GM10266 (cell line): ENCODE data around the gene ALDOA.
A peak's percentile ranks its signal among the peaks of the same experiment; 100 is the strongest.

Source experiments
- DNase-seq: peaks from one replicate; pipeline ENCODE4 v3.0.0; 2012; ENCODE audit errors: extremely low spot score
- CTCF ChIP-seq: IDR thresholded peaks from 2 replicates; pipeline ENCODE4 v1.5.1; 2012; ENCODE audit warnings: mild to moderate bottlenecking, low read depth; ENCODE audit not compliant: control insufficient read depth, insufficient read depth; ENCODE audit errors: missing control alignments

The ALDOA gene

GRCh38 chr16:30060346-30060745 is 5.2 kb upstream of the ALDOA start:
- no peak for TF ChIP-seq CTCF
- DNase-seq, result no peak

GRCh38 chr16:30060836-30061554 is 4.6 kb upstream of the ALDOA start:
- TF ChIP-seq CTCF, result no peak
- no peak for DNase-seq

- no peak for DNase-seq
- no peak for TF ChIP-seq CTCF
Observed at GRCh38 chr16:30063278-30063892, 2.2 kb upstream of the ALDOA start.

- DNase-seq, result peak; percentile 82
- TF ChIP-seq CTCF, result peak; percentile 51
Observed at GRCh38 chr16:30063893-30064728, 1.4 kb upstream of the ALDOA start.

- no peak for TF ChIP-seq CTCF
- no peak for DNase-seq
Observed at GRCh38 chr16:30064729-30065101, 845 bp upstream of the ALDOA start.

- TF ChIP-seq CTCF, result no peak
- no peak for DNase-seq
Observed at GRCh38 chr16:30065943-30066760, 592 bp downstream of the ALDOA start.
